ENCODE measurements around the gene GLT6D1. TPM values are rescaled to one million over a fixed set of nuclear protein-coding genes. Genes with fewer than 3 reads are reported as not detected.

GLT6D1 gene
- total and polyA plus RNA-seq, 2 of the 4 experiments (the other 2 are of a cell fraction) = not detected

DNA sequence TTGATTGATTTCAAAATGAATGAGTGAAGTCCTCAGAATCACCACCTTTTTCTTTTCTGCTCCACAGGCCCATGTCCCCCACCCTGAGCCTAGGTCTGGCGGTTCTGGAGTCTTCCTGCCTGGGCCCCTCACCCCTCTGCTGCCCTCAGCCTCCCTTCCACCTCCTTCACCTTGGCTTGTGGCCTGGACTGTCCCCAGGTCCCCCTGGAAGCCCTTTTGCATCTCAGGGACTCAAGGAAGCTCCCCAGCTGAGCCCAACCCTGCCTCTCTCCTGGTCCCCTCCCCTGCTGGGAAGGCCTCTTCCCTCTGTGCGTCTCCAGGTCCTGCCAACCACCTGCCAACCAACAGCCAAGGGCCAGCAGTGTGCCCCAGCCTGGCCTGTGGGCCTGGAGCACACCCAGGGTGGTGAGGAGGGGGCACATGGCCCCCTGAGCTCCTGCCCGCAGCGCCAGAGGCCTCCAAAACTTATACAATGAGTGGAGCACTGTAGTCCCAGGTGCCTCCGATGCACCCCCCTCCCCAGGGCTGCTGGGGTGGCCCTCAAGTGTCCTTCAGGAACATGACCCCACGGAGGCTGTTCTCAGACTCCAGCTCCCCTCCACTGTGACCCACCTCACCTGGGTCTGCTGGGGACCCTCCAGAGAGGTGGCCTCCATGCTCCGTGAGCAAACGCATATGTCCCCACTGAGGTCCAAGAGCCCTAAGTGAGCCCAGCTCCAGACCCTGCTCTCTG, 20.3 kb downstream of the GLT6D1 start:
- Histone ChIP-seq H3K9ac (ENCODE audit: low read depth, low read length) (no peak overlapping the region), H4K20me1 (ENCODE audit: insufficient read depth, low read length) (no peaks in the 10 kb centered on the region), H3K9me3 (ENCODE audit: control insufficient read depth, insufficient read depth, low read length) (no peaks in the 10 kb centered on the region), H3K56ac (ENCODE audit: extremely low read depth, insufficient read depth, low read length) (no peak overlapping the region), H3K4me2 (ENCODE audit: low read depth, low read length) (no peak overlapping the region), H3K4ac (ENCODE audit: low read depth, low read length) (no peak overlapping the region), H3K4me3 (ENCODE audit: insufficient read depth, low read depth, low read length) (no peak overlapping the region), H3K4me1 (ENCODE audit: control insufficient read depth, insufficient read depth, low read length) (no peaks in the 10 kb centered on the region), H4K5ac (ENCODE audit: low read depth, low read length) (no peak overlapping the region), H4K91ac (ENCODE audit: insufficient read depth, low read depth, low read length) (no peak overlapping the region), H2AK5ac (ENCODE audit: low read depth, low read length) (no peak overlapping the region), H3K14ac (replicated peaks; ENCODE audit: low read depth, low read length) (no peak overlapping the region), H2BK20ac (ENCODE audit: low read depth, low read length) (no peak overlapping the region), H2BK15ac (ENCODE audit: low read depth, low read length) (no peak overlapping the region), H2BK120ac (ENCODE audit: low read depth, low read length) (no peak overlapping the region), H4K8ac (ENCODE audit: low read depth in 2 of 2, low read length in 2 of 2) (no peak overlapping the region), H2AK9ac (replicated peaks; ENCODE audit: low read depth, low read length, poor library complexity) (no peak overlapping the region), H3K27me3 (ENCODE audit: control insufficient read depth, insufficient read depth, low read length) (no peaks in the 10 kb centered on the region; the same call in 1 of the 2 replicates), H3K79me1 (ENCODE audit: low read depth in 1 of 2, low read length in 2 of 2) (no peaks in the 10 kb centered on the region), H2BK5ac (ENCODE audit: low read depth, low read length, poor library complexity, severe bottlenecking) (no peak overlapping the region), H2AFZ (replicated peaks; ENCODE audit: low read length, poor library complexity) (no peak overlapping the region), H3K23ac (ENCODE audit: low read depth, low read length) (no peak overlapping the region), H3K27ac (ENCODE audit: insufficient read depth, low read length) (no peak overlapping the region), H3K9me1 (ENCODE audit: insufficient read depth, low read length) (no peaks in the 10 kb centered on the region), H3K18ac (ENCODE audit: low read depth, low read length) (no peak overlapping the region), H3K36me3 (ENCODE audit: control insufficient read depth, insufficient read depth, low read length) (no peaks in the 10 kb centered on the region)
- dilution Hi-C loops (cut with HindIII; ENCODE audit: low sequenced_read_pairs, unreplicated experiment) (no loop called here), intact Hi-C loops (cut with micrococcal nuclease) (no loop called here), in situ Hi-C loops (cut with MboI; ENCODE audit: low sequenced_read_pairs) (loop anchor here (25.0 kb wide), 1 partner anchor 318 kb away; no protein-coding TSS in a partner anchor)
- no peak for ATAC-seq (ENCODE audit: low read depth)
- CTCF ChIA-PET = no interaction called here
- no peak for DNase-seq
- BruUV-seq (replicated peaks) = no TSS peak
- WGBS, 2 experiments (ENCODE audit: extremely low coverage in 2 of 2, insufficient read length in 1 of 2) = 49% methylated on average over 4 of the region's 8 CpGs; no CpG with 5 or more reads in 1 of the 2 experiments
- POLR2A ChIA-PET (ENCODE audit: unreplicated experiment) = no interaction called here
- TF ChIP-seq MAFK (IDR thresholded peaks at IDR 0.05; ENCODE audit: low read depth, low read length) = no peak
- no peak for TF ChIP-seq NFE2L2 (IDR thresholded peaks at IDR 0.05; ENCODE audit: low read depth, low read length)
- no peak for TF ChIP-seq RAD21 (IDR thresholded peaks at IDR 0.05; ENCODE audit: low read length)
- no peak for TF ChIP-seq BHLHE40 (IDR thresholded peaks at IDR 0.05; ENCODE audit: low read depth, low read length)
- no peak for TF ChIP-seq RCOR1 (IDR thresholded peaks at IDR 0.05; ENCODE audit: insufficient replicate concordance, low read length)
- TF ChIP-seq, protein P1, sequence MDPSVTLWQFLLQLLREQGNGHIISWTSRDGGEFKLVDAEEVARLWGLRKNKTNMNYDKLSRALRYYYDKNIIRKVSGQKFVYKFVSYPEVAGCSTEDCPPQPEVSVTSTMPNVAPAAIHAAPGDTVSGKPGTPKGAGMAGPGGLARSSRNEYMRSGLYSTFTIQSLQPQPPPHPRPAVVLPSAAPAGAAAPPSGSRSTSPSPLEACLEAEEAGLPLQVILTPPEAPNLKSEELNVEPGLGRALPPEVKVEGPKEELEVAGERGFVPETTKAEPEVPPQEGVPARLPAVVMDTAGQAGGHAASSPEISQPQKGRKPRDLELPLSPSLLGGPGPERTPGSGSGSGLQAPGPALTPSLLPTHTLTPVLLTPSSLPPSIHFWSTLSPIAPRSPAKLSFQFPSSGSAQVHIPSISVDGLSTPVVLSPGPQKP (IDR thresholded peaks at IDR 0.05; ENCODE audit: borderline replicate concordance, low read depth, low read length) = no peak
- TF ChIP-seq MAZ (IDR thresholded peaks at IDR 0.05; ENCODE audit: borderline replicate concordance, low read depth, low read length) = no peak
- TF ChIP-seq CEBPB (IDR thresholded peaks at IDR 0.05; ENCODE audit: low read depth, low read length) = no peak
- no peak for TF ChIP-seq SMC3 (IDR thresholded peaks at IDR 0.05; ENCODE audit: low read depth, low read length)
- TF ChIP-seq RFX5 (IDR thresholded peaks at IDR 0.05; ENCODE audit: low read depth, low read length) = no peak
- TF ChIP-seq, protein P2, sequence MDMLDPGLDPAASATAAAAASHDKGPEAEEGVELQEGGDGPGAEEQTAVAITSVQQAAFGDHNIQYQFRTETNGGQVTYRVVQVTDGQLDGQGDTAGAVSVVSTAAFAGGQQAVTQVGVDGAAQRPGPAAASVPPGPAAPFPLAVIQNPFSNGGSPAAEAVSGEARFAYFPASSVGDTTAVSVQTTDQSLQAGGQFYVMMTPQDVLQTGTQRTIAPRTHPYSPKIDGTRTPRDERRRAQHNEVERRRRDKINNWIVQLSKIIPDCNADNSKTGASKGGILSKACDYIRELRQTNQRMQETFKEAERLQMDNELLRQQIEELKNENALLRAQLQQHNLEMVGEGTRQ (IDR thresholded peaks at IDR 0.05; ENCODE audit: low read depth, low read length) = no peak

Measured in IMR-90 (cell line).